Activated CD4-positive, CD25-positive, alpha-beta regulatory T cell treated with anti-CD3 and anti-CD28 coated beads, Interleukin-2, amount 50 U/mL, for 16 hours (primary cell): ENCODE data around the gene CGREF1.
"Not testable (repeated sequence)": the region's sequence is repeated elsewhere in the genome, so short reads cannot be mapped to it uniquely, and the experiment has no call there.

Source experiments
- DNase-seq: peaks from one replicate; pipeline ENCODE4 v3.0.0-alpha.2; 2020; ENCODE audit warnings: low read depth, low spot score

The CGREF1 gene

GRCh38 chr2:27088634-27089033, 30.3 kb downstream of the CGREF1 start:
- no peak for DNase-seq

GRCh38 chr2:27087823-27088410, 31.0 kb downstream of the CGREF1 start:
- DNase-seq: no peak

GRCh38 chr2:27086724-27087593, 32.0 kb downstream of the CGREF1 start, which contains the start of gene KHK:
Gene KHK (plus strand): TSS chr2:27086772. CDS start chr2:27087260, 488 bp downstream.
- no peak for DNase-seq

GRCh38 chr2:27086090-27086723, 32.7 kb downstream of the CGREF1 start:
- peak; percentile 97 for DNase-seq

GRCh38 chr2:27085673-27086089, 33.2 kb downstream of the CGREF1 start:
- no peak for DNase-seq

GRCh38 chr2:27085062-27085672, 33.8 kb downstream of the CGREF1 start:
- DNase-seq: no peak

GRCh38 chr2:27084297-27085061, 34.4 kb downstream of the CGREF1 start:
- no peak for DNase-seq

- no peak for DNase-seq
These were observed 35.3 kb downstream of the CGREF1 start for GRCh38 chr2:27083410-27084296.

- DNase-seq: no peak
These were observed 36.0 kb downstream of the CGREF1 start for GRCh38 chr2:27082773-27083409.

GRCh38 chr2:27081984-27082772, 36.8 kb downstream of the CGREF1 start:
- no peak for DNase-seq

- DNase-seq: no peak
These were observed 38.4 kb downstream of the CGREF1 start for GRCh38 chr2:27080603-27080936.

- no peak for DNase-seq
These were observed 38.8 kb downstream of the CGREF1 start for GRCh38 chr2:27080140-27080469.

- no peak for DNase-seq
These were observed 39.4 kb downstream of the CGREF1 start for GRCh38 chr2:27079233-27080139.

GRCh38 chr2:27078267-27079194, 40.4 kb downstream of the CGREF1 start, which contains the start of gene EMILIN1:
Gene EMILIN1 (plus strand): TSS chr2:27078615. CDS start chr2:27079066, 451 bp downstream.
- no peak for DNase-seq

- DNase-seq: no peak
These were observed 41.7 kb downstream of the CGREF1 start for GRCh38 chr2:27077231-27077630.

GRCh38 chr2:27076323-27076722, 42.6 kb downstream of the CGREF1 start:
- no peak for DNase-seq

GRCh38 chr2:27075566-27075871, 43.4 kb downstream of the CGREF1 start:
- DNase-seq: not testable (repeated sequence)
